MG63 (cell line): ENCODE data around the gene NACC2. TPM values are rescaled to one million over a fixed set of nuclear protein-coding genes. Genes with fewer than 3 reads are reported as not detected.
"Not testable (repeated sequence)": the region's sequence is repeated elsewhere in the genome, so short reads cannot be mapped to it uniquely, and the experiment has no call there.

Experiments used
- DNase-seq: peaks from one replicate; pipeline ENCODE4 v3.0.0-alpha.2; 2020
- H3K27me3 ChIP-seq: fragments of 250-450 bp; sonication (Bioruptor Pico); 2 replicates; pipeline ENCODE4 v1.5.1; 2020; ENCODE audit warnings: mild to moderate bottlenecking, moderate library complexity
- H3K36me3 ChIP-seq: fragments of 250-450 bp; sonication (Bioruptor Pico); 2 replicates; pipeline ENCODE4 v1.5.1; 2020; ENCODE audit warnings: mild to moderate bottlenecking, moderate library complexity
- H3K4me3 ChIP-seq: fragments of 250-450 bp; sonication (Bioruptor Pico); 2 replicates; pipeline ENCODE4 v1.5.1; 2020; ENCODE audit warnings: mild to moderate bottlenecking, moderate library complexity
- H3K9me3 ChIP-seq: fragments of 250-450 bp; sonication (Bioruptor Pico); 2 replicates; pipeline ENCODE4 v1.5.1; 2020; ENCODE audit warnings: mild to moderate bottlenecking, moderate library complexity
- total RNA-seq: library from RNA; depleted of rRNA; stranded (reverse); fragments of >200 nt; shearing (Covaris generic); gene quantifications from 2 replicates; pipeline ENCODE4 v1.2.3, GENCODE V29; 2014; ENCODE audit warnings: low replicate concordance

Gene NACC2
- total RNA-seq, 1 experiment from 2014 or later, result 22.4 TPM

- no peak for DNase-seq
- Histone ChIP-seq H3K9me3 (peaks cover 5% of the 10 kb centered on the region; the same call in 1 of the 2 replicates), H3K36me3 (peaks cover 36% of the 10 kb centered on the region), H3K27me3 (no peaks in the 10 kb centered on the region), H3K4me3 (no peak overlapping the region)
Observed at GRCh38 chr9:136031741-136032730, 63.1 kb downstream of the NACC2 start.

- no peak for DNase-seq
- Histone ChIP-seq H3K9me3 (no peaks in the 10 kb centered on the region), H3K36me3 (peaks cover 28% of the 10 kb centered on the region), H3K4me3 (no peak overlapping the region), H3K27me3 (no peaks in the 10 kb centered on the region)
Observed at GRCh38 chr9:136031094-136031493, 64.0 kb downstream of the NACC2 start.

- peaks cover 19% of the 10 kb centered on the region for H3K36me3 ChIP-seq
- no peak overlapping the region for H3K4me3 ChIP-seq
- H3K27me3 ChIP-seq, result no peaks in the 10 kb centered on the region
- H3K9me3 ChIP-seq, result no peaks in the 10 kb centered on the region
- no peak for DNase-seq
Observed at GRCh38 chr9:136029556-136029955, 65.5 kb downstream of the NACC2 start.

DNA sequence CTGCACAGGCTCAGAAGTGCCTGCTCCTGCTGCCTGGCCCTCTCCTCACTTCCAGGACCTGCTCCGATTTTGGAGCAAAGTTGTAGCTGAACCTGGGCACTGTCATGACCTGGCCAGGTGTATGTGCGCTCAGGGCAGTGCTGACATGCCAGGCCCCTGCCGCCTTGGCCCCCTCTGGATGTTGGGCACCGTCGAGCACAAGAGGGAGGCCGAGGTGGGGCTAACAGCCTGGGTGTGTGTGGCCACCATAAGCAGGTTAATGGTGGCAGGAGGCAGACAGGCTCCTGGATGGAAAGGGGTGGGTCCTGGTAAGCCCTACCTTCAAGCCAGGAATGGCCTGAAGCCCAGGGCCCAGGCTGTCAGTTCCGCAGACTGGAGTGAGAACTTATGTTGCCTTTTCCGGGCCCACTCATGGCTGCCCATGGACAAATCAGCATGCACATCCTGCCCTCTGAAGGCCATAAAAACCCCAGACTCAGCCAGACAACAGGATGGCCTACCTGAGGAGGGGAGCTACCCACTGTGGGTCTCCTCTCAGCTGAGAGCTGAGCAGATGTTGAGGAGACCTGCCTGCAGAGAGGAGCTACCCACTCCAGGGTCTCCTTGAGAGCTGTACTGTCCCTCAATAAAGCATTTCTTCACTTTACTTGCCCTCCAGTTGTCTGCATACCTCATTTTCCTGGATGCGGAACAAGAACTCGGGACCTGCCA lies 66.2 kb downstream of the NACC2 start:
- no peaks in the 10 kb centered on the region for H3K27me3 ChIP-seq
- H3K9me3 ChIP-seq, result no peaks in the 10 kb centered on the region
- no peak overlapping the region for H3K4me3 ChIP-seq
- no peak for DNase-seq
- H3K36me3 ChIP-seq, result peaks cover 19% of the 10 kb centered on the region

DNA sequence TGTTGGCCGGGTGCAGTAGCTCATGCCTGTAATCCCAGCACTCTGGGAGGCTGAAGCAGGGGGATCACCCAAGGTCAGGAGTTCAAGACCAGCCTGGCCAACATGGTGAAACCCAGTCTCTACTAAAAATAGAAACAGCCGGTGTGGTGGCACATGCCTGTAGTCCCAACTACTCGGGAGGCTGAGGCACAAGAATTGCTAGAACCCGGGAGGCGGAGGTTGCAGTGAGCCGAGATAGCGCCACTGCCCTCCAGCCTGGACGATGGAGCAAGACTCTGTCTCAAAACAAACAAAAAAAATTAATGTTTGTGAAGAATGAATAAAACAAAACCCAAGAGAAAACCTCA lies 68.2 kb downstream of the NACC2 start:
- not testable (repeated sequence) for H3K27me3 ChIP-seq, H3K9me3 ChIP-seq, H3K4me3 ChIP-seq, DNase-seq
- H3K36me3 ChIP-seq, result peaks cover 19% of the 10 kb centered on the region

DNA sequence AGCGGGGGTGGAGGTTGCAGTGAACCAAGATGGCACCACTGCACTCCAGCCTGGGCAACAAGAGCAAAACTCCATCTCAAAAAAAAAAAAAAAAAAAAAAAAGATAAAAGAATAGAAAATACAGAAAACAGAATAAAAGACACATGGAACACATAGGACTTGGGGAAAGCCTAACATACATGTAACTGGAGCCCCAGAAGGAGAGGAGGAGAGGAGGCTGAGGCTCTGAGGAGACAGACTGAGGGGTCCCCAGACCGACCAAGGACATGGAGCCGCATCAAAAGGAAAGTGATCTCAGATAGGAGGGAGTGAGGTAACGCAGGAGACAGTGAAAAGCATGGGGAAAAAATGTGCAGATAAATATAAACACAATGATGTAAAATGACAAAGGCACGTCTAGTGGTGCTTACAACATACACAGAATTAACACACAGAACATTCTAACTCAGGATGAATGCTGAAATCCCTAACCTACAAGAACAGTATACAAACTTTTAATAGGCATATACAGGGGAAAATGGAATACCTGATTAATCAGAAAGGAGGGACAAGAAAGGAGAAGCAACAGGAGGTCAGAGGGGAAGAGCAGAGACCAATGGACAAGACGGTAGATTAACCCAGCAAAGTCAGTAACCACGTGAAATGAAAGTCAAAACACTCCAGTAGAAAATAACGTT lies 68.7 kb downstream of the NACC2 start:
- H3K27me3 ChIP-seq, result no peaks in the 10 kb centered on the region
- H3K36me3 ChIP-seq, result peaks cover 19% of the 10 kb centered on the region
- no peak for DNase-seq
- H3K4me3 ChIP-seq, result no peak overlapping the region
- H3K9me3 ChIP-seq, result no peaks in the 10 kb centered on the region

DNA sequence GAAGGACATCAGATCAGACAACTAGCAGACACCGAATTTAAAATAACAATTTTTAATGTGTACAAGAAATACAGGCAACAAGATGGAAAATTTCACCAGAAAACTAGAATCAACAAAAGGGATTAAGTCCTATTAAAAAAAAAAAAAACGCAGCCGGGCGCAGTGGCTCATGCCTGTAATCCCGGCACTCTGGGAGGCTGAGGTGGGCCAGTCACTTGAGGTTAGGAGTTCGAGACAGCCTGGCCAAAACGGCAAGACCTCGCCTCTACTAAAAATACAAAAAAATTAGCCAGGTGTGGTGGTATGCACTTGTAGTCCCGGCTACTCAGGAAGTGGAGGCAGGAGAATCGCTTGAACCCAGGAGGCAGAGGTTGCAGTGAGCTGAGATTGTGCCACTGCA lies 69.6 kb downstream of the NACC2 start:
- Histone ChIP-seq H3K36me3 (peaks cover 10% of the 10 kb centered on the region), H3K4me3 (no peak overlapping the region), H3K9me3 (no peaks in the 10 kb centered on the region), H3K27me3 (no peaks in the 10 kb centered on the region)
- no peak for DNase-seq

DNA sequence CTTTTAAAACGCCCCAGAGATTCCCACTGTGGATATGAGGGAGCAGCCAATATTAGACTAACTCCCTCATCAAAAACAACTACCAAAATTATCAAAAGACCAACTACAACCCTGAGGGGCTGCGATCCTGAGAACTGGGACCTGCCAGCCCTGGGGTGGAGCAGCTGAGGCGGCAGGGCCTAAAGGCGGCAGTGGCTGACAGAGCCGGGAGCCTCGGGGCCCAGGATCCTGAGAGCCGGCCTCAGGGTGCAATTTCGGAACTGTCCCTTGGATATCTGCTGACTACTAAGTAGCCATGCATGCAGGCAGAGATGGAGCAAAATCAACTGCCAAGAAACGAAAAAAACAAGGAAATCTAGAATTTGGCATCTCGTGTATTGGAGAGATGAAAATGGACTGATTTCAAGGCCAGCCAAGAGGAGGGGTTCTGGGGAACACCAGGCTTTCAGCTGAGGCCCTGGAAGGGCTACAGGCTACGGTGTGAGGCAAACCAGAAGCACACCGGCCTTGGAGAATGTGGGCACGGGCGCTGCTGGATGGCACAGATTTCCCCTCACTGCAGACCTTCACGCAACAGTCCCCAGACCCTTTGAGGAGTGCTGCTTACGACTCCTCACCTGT lies 70.3 kb downstream of the NACC2 start:
- no peak for DNase-seq
- no peak overlapping the region for H3K4me3 ChIP-seq
- no peaks in the 10 kb centered on the region for H3K9me3 ChIP-seq
- H3K27me3 ChIP-seq, result no peaks in the 10 kb centered on the region
- H3K36me3 ChIP-seq, result peaks cover 8% of the 10 kb centered on the region

DNA sequence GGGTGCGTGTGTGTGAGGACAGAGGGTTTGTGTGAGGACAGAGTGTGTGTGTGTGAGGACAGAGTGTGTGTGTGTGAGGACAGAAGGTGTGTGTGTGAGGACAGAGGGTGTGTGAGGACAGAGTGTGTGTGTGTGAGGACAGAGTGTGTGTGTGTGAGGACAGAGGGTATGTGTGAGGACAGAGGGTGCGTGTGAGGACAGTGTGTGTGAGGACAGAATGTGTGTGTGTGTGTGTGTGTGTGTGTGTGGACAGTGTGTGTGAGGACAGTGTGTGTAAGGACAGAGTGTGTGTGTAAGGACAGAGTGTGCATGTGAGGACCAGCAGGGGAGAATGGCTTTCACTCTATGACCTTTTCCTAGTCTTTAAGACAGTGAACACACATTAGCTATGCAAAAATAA lies 70.8 kb downstream of the NACC2 start:
- Histone ChIP-seq H3K36me3 (peaks cover 8% of the 10 kb centered on the region), H3K27me3 (no peaks in the 10 kb centered on the region), H3K4me3 (no peak overlapping the region), H3K9me3 (no peaks in the 10 kb centered on the region)
- DNase-seq, result no peak

DNA sequence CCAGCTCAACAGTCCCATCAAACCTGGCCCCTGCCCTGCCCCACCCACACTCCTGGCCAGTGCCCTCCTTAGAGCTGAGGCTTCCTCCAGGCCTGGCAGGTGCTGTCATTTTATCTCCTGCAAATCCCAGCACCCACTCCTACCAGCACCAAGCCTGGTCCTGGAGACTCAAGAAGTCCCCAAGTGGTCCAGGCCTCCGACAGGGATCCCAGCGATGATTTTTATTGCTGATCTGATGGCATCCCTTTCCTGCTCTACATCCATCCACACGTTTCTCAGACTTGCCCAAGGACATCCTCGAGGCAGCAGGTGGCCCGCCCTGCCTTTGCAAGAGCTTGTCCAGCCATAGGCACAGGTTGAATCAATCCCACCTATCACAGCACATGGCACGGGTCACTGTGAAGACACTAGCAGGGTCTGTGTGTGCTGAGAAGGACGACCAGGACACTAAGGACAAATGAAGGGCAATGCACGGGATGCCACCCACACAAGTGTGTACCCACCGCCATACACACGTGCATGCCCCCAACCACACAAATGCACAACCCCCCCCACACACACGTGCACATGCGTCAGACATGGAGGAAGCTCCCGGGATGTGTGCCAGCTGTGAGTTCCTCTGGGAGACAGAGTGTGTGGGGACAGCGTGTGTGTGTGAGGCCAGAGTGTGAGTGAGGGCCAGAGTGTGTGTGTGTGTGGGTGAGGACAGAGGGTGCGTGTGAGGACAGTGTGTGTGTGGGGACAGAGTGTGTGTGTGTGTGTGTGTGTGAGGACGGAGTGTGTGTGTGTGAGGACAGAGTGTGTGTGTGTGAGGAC lies 71.5 kb downstream of the NACC2 start:
- Histone ChIP-seq H3K9me3 (no peaks in the 10 kb centered on the region), H3K36me3 (peaks cover 2% of the 10 kb centered on the region; the same call in 1 of the 2 replicates), H3K27me3 (no peaks in the 10 kb centered on the region), H3K4me3 (no peak overlapping the region)
- no peak for DNase-seq

DNA sequence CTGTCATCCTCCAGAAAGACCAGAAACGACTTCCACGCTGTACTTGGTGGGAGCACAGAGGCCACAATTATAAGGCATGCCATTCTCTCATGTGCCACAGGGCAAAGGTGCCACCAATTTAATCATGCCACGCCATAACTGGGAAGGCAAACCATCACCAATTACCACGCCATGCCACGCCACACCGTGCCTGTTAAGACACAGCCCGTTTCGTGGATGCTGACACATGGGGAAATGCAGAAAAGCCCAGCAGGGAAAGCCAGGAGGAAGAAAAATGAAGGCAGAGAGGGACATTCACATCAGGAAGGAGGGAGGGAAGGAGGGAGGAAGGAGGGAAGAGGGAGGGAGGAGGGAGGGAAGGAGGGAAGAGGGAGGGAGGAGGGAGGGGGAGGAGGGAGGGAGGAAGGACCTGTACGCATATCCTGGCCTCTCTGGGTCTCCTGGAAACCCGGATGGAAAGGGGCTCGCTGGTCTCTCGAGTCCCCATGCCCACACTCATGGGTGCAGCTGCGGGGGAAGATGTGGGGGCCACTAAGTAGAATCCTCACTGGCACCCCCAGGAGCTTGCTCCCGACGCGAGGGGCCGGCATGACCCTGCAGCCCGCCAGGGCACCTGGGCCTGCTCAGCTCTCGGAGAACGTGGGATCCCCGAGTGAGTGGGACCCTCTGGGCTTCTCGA lies 72.2 kb downstream of the NACC2 start:
- peaks cover 2% of the 10 kb centered on the region; the same call in 1 of the 2 replicates for H3K36me3 ChIP-seq
- H3K27me3 ChIP-seq, result no peaks in the 10 kb centered on the region
- no peaks in the 10 kb centered on the region for H3K9me3 ChIP-seq
- DNase-seq, result no peak
- H3K4me3 ChIP-seq, result no peak overlapping the region

GRCh38 chr9:136021872-136022681 lies 73.0 kb downstream of the NACC2 start:
- peaks cover 2% of the 10 kb centered on the region; the same call in 1 of the 2 replicates for H3K36me3 ChIP-seq
- H3K4me3 ChIP-seq, result no peak overlapping the region
- no peaks in the 10 kb centered on the region for H3K27me3 ChIP-seq
- no peak for DNase-seq
- no peaks in the 10 kb centered on the region for H3K9me3 ChIP-seq

DNA sequence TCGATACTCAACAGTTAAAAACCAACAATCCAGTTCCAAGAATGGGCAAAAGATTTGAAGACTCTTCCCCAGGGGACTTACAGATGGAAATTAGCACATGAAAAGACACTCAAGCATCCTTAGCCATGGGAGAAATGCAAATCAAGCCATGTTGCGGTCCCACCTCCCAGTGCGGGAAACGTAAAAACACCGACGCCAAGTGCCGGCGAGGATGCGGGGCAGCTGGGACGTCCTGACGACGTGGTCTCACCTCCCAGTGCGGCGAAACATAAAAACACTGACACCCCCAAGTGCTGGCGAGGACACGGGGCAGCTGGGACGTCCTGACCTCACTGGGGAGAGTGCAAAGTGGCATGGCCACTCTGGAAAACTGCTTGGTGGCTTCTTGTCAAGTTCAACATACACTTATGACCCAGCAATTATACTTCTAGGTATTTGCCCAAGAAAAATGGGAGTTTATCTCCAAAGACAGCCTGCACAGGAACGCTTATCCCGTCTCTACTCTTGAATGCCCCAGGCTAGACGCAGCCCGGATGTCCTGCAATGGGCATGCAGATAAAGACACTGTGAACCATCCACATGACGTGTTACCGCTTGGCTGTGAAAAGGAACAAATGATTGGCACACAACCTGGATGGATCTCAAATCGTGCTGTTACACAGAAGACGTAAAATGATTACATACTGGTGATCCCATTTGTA lies 73.8 kb downstream of the NACC2 start:
- Histone ChIP-seq H3K4me3 (no peak overlapping the region), H3K36me3 (0 out of 2 replicates have a peak, but pooled peaks cover 2% of the 10 kb centered on the region), H3K27me3 (no peaks in the 10 kb centered on the region), H3K9me3 (no peaks in the 10 kb centered on the region)
- no peak for DNase-seq

DNA sequence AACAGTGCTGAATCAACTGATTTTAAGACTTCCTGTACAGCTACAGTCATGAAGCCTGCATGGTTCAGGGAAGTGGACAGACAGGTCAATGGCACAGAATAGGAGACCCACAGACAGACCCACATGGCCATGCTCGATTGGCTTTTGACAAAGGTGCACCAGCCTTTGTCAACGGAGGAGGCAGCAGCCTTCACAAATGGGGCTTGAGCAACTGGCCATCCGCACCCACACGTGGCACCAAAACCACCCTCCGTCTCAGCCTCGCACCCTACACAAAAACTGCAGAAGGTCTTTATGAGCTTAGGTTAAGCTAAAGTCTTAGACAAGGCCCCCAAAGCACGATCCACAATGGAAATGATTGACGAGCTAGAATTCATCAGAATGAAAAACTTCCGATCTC lies 74.4 kb downstream of the NACC2 start:
- Histone ChIP-seq H3K9me3 (no peaks in the 10 kb centered on the region), H3K36me3 (0 out of 2 replicates have a peak, but pooled peaks cover 2% of the 10 kb centered on the region), H3K27me3 (no peaks in the 10 kb centered on the region), H3K4me3 (no peak overlapping the region)
- DNase-seq, result no peak
